SKM-1 (cell line): ENCODE measurements around the gene ZNF813.
"Not testable (repeated sequence)": the region's sequence is repeated elsewhere in the genome, so short reads cannot be mapped to it uniquely, and the experiment has no call there.

ENCODE experiments used
- DNase-seq: peaks from one replicate; lab custom pipeline; 2025; ENCODE audit not compliant: unreplicated experiment; lab: John Stamatoyannopoulos, UW

Gene ZNF813

DNA sequence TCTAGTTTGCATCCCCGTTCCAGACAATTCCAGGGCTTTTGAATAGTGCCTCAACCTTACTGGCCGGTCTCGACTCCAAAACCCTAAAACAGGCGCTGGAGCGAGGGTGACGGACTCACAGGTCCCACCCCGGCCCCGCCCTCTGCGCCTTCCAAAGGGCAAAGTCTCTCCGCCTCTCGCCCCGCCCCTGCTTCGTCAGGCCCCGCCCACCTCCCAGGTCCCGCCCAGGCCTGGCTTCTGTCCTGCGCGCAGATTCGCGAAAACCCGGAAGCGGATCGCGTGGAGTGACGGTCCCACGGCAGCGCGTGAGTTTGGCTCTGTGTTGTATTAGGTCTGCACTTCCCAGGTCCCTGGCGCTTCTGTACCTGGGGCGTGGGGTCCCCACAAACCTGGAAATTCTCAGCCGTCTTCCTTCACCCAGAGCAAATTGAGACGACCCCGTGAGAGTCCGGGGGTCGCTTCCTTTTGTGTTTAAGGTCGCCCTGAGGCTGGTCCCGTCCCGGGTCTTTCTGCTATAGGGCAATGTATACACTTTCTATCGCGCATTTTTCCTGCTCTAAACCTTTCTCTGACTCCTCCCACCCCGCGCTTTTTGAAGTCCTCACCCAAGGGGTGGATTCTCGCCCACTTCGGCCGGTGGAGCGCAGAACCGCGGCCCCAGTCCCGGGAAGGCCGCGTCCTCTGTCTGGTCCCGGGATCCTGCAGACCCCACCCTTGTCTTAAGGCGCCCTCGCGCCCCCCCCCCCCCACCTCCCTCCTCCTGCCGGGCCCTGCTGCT lies at the start of gene ZNF813:
TSS of gene ZNF813 (plus strand) at position 249 of the 778 bp plus-strand sequence. CDS start 16,090 bp downstream, outside the sequence.
- DNase-seq = peak; percentile 15

DNA sequence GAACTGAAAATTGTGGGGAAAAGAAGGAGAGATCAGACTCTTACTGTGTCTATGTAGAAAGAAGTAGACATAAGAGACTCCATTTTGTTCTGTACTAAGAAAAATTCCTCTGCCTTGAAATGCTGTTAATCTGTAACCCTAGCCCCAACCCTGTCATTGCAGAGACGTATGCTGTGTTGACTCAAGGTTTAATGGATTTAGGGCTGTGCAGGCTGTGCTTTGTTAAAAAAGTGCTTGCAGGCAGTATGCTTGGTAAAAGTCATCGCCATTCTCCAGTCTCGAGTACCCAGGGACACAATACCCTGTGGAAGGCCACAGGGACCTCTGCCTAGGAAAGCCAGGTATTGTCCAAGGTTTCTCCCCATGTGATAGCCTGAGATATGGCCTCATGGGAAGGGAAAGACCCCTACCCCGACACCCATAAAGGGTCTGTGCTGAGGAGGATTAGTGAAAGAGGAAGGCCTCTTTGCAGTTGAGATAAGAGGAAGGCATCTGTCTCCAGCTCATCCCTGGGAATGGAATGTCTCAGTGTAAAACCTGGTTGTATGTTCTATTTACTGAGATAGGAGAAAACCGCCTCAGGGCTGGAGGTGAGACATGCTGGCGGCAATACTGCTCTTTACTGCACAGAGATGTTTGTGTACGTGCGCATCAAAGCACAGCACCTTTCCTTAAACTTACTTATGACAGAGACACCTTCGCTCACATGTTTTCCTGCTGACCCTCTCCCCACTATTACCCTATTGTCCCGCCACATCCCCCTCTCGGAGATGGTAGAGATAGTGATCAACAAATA lies 46.8 kb upstream of the ZNF813 start:
- not testable (repeated sequence) for DNase-seq

DNA sequence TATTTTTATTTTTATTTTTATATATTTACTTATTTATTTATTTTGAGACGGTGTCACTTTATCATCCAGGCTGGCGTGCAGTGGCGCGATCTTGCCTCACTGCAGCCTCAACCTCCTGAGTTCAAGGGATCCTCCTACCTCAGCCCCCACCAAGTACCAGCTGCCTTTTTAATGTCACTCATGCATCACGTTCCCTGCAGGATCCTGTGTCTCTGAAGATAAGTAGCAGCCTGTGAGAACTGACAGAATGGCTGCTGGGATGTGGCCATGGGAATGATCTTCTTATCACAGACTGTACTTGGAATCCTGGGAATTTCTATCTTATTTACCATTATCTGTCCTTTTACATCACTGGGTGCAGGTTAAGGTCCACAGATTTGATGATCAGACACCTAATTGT lies 45.0 kb upstream of the ZNF813 start:
- DNase-seq = no peak

DNA sequence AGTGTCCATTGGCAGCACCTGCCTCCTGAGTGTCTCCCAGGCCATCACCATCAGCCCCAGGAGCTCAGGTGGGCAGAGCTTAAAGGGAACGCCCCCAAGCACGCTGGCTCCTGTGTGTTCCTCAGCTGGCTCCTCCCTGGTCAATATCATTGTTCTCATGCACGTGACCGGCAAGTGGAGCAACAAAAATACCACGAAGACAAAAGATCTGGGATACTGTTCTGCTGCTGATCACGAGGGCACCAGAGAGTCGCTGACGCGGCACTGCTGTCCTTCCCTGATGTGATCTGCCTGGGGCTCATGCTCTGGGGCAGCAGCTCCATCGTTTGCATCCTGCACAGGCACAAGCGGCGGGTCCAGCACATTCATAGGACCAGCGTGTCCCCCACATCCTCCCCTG lies 44.5 kb upstream of the ZNF813 start:
- DNase-seq = not testable (repeated sequence)

DNA sequence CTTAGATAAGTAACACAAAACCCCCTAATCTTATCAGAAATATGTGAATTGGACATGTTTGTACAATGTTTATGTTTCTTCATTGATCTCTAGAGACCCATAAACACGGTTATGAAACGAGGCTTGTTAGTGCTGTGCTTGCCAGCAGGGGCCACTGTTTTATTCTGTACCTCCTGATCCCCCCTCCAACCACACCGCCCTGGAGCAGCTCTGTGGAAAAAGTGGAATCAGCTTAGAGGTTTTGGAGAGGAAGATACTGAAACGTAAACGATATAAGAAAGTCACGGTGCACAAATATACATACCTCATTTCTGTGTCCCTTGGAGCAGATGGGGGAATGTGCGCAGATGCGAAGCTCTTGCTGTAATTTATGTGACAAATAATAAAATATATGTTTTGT lies 43.9 kb upstream of the ZNF813 start:
- DNase-seq = not testable (repeated sequence)

DNA sequence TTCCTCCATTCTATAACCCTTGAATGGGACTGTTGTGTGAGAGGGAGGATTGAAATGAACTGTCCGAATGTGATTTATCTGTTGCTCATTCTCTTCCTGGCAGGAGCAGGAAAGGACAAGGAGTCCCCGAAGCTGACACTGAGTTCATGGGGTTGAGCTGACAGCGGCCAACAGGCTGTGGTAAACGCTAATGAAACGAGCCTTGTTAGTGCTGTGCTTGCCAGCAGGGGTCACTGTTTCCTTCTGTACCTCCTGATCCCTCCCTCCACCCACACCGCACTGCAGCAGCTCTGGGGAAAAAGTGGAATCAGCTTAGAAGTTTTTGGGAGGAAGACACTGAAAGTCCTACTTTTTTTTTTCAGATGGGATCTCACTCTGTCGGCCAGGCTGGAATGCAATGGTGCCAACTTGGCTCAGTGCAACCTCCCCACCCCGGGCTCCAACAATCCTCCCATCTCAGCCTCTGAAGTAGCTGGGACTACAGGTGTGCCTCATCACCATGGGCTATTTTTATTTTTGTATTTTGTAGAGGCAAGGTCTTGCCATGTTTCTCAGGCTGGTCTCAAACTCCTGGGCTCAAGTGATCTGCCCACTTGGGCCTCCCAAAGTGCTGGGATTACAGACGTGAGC lies 42.5 kb upstream of the ZNF813 start:
- DNase-seq = peak; percentile 0

DNA sequence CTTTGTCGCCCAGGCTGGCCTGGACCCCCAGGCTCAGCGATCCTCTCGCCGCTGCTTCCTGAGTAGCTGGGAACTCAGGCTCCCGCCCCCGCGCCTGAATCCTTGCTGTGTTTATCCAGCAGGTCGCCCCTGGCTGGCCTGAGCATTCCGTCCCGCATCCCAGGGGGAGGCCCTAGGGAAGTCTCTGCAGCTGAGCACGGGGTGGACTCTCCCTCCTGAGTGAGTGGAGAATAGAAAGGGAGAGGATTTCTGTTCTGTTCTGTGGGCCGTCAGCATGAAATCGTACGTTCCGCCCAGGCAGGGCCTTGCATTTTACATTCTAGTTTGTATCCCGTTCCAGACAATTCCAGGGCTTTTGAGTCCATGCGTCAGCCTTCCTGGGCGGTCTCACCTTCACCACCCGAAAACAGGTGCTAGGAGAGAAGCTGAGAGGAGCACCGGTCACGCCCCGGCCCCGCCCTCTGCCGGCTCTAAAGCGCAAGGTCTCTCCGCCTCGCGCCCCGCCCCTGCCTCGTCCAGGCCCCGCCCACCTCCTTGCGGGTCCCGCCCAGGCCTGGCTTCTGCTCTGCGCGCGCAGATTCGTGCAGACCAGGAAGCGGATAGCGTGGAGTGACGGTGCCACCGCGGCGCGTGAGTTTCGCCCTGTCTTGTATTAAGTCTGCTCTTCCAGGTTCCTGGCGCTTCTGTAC lies 36.0 kb upstream of the ZNF813 start, which contains the start of gene ZNF761:
TSS of gene ZNF761 (plus strand) at position 586 of the 689 bp plus-strand sequence. CDS start 15,285 bp downstream, outside the sequence.
- DNase-seq = peak; percentile 49

DNA sequence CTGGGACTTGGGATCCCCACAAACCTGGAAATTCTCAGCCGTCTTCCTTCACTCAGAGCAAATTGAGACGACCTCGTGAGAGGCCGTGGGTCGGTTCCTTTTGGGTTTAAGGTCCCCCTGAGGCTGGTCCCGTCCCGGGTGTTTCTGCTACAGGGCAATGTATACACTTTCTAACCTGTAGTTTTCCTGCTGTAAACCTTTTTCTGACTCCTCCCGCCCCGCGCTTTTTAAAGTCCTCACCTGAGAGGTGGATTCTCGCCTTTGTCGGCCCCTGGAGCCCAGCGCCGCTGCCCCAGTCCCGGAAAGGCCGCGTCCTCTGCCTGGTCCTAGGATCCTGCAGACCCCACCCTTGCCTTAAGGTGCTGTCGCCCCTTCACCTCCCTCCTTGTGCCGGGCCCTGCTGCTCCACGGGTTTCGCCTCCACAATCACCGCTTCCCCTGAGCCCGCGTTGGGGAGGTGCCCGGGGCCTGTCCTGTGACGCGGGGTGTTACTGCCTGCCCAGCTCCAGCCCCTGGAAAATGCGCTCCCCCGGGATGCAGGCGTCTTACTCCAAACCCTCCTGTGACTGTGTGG lies 35.4 kb upstream of the ZNF813 start:
- no peak for DNase-seq

DNA sequence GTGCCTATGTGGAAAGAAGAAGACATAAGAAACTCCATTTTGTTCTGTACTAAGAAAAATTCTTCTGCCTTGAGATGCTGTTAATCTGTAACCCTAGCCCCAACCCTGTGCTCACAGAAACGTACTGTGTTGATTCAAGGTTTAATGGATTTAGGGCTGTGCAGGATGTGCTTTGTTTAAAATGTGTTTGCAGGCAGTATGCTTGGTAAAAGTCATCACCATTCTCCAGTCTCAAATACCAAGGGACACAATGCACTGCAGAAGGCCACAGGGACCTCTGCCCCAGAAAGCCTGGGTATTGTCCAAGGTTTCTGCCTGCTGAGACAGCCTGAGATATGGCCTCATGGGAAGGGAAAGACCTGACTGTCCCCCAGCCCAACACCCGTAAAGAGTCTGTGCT lies 23.7 kb upstream of the ZNF813 start:
- DNase-seq = not testable (repeated sequence)

DNA sequence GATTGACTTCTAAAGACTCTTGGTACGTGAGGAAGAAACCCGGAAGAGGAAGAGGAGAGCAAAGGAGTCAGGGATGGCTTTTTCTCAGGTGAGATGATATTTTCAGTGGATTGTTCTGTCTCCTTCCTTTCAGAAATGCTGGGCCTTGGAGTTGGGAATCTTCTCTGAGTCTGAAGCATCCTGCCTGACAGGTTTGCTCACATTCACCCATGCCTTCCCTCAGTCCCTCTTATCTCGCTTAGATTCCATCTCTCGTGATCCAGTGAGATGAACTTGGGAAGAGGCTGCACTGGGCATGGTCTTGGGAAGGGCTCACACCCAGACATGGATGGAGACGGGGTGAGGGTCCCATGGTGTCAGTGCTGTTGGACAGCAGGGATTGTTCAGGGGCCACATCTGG lies 20.3 kb upstream of the ZNF813 start:
- not testable (repeated sequence) for DNase-seq

DNA sequence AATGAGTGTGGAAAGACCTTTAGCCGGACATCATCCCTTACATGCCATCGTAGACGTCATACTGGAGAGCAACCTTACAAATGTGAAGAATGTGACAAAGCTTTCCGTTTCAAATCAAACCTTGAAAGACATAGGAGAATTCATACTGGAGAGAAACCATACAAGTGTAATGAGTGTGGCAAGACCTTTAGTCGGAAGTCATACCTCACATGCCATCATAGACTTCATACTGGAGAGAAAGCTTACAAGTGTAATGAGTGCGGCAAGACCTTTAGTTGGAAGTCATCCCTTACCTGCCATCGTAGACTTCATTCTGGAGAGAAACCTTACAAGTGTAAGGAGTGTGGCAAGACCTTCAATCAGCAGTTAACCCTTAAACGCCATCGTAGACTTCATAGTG lies 11.7 kb upstream of the ZNF813 start:
- DNase-seq = no peak

DNA sequence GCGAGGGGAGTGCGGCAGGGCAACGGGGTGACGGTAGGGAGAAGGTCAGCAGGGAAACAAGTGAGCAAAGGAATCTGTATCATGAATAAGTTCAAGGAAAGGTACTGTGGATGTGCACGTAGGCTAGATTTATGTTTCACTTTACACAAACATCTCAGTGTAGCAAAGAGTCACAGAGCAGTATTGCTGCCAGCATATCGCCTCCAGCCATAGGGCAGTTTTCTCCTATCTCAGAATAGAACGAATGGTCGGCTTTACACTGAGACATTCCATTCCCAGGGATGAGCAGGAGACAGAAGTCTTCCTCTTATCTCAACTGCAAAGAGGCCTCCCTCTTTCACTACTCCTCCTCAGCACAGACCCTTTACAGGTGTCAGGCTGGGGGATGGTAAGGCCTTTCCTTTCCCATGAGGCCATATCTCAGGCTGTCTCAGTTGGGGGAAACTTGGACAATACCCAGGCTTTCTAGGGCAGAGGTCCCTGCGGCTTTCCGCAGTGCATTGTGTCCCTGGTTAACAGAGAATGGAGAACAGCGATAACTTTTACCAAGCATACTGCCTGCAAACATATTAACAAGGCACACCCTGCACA lies 7.3 kb upstream of the ZNF813 start:
- not testable (repeated sequence) for DNase-seq

DNA sequence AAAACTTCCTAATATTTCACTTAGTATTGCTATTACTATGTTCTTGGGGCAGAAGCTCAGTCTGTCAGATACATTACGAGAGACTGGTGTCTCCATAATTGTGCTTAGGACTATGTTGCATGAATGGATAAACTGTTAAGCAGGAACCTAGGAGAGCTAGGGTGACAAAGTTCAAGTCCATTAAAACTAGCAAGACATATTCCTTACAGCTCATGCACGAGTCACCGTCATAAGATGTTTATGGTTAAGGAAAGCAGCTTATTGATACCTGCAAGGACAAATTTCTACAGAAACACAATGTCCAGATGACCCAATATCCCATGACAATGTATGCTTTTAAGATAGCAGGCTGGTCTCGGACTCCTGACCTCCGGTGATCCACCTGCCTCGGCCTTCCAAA lies 5.7 kb upstream of the ZNF813 start:
- no peak for DNase-seq

DNA sequence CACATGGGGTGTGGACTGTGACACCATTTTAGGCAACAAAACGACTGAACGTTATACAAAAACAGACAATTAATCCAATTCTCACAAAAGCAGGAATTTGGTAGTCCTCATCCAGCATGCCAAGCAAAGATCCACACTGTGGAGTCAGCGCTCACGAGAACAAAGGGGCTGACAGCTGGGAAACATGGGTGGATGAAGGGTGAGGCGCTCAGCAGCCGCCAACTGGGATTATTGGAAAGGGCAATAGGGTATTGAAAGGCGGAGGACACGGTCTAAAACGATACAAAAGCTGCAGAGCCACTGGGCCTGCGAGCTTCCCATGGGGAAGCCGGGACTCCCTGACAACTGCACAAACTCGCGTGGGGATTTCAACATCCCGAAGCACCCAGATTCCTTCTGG lies 4.7 kb upstream of the ZNF813 start:
- no peak for DNase-seq

DNA sequence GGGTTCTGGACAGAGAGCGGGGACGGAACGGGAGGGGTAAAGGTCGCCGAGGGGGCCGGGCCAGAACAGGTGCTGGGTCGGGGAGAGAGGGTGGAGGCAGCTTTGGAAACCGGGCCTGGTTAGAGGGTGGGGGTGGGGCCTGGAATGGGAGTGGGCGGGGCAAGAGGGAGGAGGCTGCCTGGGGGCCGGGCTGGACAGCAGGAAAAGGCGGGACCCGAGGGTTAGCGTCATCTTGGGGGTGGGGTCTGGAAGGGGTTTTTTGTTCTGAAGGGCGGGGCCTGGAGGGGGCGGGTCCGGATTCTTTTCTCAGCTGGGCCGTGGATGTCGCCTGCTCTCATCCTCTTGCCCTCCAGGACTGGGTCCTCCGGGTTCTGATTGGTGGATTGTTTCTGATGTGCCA lies 4.3 kb upstream of the ZNF813 start:
- DNase-seq = no peak

DNA sequence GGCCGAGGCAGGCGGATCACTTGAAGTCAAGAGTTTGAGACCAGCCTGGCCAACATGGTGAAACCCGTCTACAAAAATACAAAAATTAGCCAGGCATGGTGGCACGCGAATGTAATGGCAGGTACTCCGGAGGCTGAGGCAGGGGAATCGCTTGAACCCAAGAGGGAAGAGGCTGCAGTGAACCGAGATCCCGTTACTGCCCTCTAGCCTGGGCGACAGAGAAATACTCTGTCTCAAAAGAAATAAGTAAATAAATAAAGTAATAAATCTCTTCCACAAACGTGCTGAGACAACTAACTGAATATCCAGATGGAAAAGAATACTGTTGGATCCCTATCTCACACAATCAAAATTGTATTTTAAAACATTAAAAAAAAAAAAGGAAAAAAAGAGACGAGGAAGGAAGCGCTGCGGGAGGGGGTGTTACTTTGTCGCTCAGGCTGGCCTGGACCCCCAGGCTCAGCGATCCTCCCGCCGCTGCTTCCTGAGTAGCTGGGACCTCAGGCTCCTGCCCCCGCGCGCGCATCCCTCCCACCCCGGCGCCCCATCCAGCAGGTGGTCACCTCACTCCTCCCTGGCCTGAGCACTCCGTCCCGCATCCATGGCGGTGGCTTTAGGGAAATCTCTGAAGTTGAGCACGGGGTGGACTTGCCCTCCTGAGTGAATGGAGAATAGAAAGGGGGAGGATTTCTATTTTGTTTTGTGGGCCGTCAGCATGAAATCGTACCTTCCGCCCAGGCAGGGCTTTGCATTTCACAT lies 628 bp upstream of the ZNF813 start:
- no peak for DNase-seq

DNA sequence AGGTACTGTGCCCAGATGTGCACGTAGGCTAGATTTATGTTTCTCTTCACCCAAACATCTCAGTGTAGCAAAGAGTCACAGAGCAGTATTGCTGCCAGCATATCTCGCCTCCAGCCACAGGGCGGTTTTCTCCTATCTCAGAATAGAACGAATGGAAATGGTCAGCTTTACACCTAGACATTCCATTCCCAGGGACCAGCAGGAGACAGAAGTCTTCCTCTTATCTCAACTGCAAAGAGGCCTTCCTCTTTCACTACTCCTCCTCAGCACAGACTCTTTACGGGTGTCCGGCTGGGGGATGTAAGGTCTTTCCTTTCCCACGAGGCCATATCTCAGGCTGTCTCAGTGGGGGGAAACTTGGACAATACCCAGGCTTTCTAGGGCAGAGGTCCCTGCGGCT lies 1.1 kb downstream of the ZNF813 start:
- DNase-seq = not testable (repeated sequence)

DNA sequence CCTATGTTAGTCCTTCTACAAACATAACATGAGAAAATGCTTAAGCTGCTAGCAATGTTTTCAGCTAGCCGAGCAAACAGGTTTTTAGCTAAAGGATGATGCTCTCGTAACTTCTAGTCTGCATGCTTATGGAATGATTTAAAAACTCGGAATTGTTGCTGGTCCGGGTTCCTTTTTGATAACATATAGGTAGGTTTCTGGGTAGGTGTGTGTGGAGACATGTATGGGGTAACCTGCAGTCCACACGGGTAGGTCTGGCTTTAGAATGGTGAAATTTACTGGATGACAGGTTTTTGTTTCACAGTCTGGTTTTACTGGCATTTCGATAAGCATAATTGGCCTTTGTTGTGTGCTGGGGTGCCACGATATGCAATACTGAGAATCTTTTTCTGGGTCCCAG lies 4.4 kb downstream of the ZNF813 start:
- DNase-seq = no peak

DNA sequence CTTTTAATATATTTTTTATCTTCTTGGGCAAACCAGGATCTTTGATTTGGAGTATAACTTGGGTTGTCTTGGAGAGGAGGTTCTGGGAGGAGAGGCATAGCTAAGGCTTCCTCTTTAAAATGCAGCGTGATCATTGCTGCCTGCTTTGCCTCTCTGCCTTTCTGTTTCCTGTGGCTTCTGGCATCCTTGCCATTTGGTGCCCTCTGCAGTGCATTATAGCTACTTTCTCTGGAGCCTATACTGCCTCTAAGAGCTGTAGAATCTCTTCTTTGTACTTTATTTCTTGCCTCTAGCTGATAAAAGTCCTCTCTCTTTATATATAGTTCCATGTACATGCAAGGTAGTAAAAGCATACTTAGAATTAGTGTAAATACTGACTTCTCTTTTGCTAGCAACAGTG lies 7.3 kb downstream of the ZNF813 start:
- DNase-seq = not testable (repeated sequence)

DNA sequence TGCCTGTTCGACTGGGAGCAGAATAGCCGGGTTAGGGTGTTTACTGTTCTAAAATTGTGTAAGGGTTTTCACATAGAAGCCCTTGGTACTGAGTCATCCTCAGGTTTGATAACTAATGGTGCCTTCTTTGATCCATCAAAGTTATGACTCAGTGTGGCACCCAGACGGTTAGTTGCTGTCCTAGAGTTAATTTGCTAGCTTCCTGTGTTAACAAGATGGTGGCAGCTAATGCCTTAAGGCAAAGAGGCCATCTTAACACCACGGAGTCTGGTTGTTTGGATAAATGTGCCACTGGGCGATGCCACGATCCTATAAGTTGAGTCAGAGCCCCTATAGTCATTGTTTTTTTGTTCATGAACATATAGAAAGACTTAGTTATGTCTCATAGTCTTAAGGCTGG lies 7.9 kb downstream of the ZNF813 start:
- DNase-seq = not testable (repeated sequence)
